K562 (cell line): ENCODE data around the gene PNPLA7. TPM values are rescaled to one million over a fixed set of nuclear protein-coding genes. Genes with fewer than 3 reads are reported as not detected.

Experiments used
- BCOR ChIP-seq: fragments of 450-650 bp; IDR thresholded peaks from 2 replicates; pipeline ENCODE4 v1.6.1; 2016
- CREB3 ChIP-seq: fragments of 450-650 bp; conservative IDR thresholded peaks from 2 replicates; pipeline ENCODE4 v1.6.1; 2016; ENCODE audit warnings: missing genetic modification characterization, low read depth, mild to moderate bottlenecking, missing compliant biosample characterization, moderate library complexity
- CSDE1 ChIP-seq, 2 experiments: fragments of 450-650 bp; IDR thresholded peaks; 2 replicates each; pipeline ENCODE4 v1.6.1; 2016; ENCODE audit warnings: mild to moderate bottlenecking in 1 of 2
- ELF1 ChIP-seq: fragments of 200-800 bp; sonication (Bioruptor generic); IDR thresholded peaks from 2 replicates; pipeline ENCODE4 v1.6.1; 2016; ENCODE audit warnings: missing genetic modification characterization, missing compliant biosample characterization
- KDM2B ChIP-seq: fragments of 250-450 bp; sonication (Bioruptor Pico); IDR thresholded peaks from 2 replicates; pipeline ENCODE4 v1.8.0; 2021; ENCODE audit warnings: mild to moderate bottlenecking, moderate library complexity
- KDM4B ChIP-seq, 2 experiments: fragments of 450-650 bp in 1 of 2; sonication (generic) in 1 of 2; IDR thresholded peaks; 2 replicates each; pipeline ENCODE4 v1.6.1; 2016 to 2017; ENCODE audit warnings: borderline replicate concordance in 2 of 2, antibody characterized with exemption in 1 of 2, low read depth in 1 of 2, mild to moderate bottlenecking in 1 of 2
- MAZ ChIP-seq, 2 experiments: fragments of 450-650 bp in 1 of 2; sonication (generic) in 1 of 2; formaldehyde crosslinking; IDR thresholded peaks in 1 of 2; conservative IDR thresholded peaks in 1 of 2; 2 replicates each; pipeline versions ENCODE4 v1.4.0 to v1.5.0; 2020; ENCODE audit warnings: mild to moderate bottlenecking in 1 of 2, missing genetic modification reagents in 1 of 2
- RAD21 ChIP-seq, 2 experiments: fragments of 250-450 bp in 1 of 2; fragments of 450-650 bp in 1 of 2; sonication (Bioruptor Pico) in 1 of 2; formaldehyde crosslinking in 1 of 2; IDR thresholded peaks in 1 of 2; conservative IDR thresholded peaks in 1 of 2; 2 replicates each; pipeline versions ENCODE4 v1.4.0 to v1.8.0; 2020 to 2022; ENCODE audit warnings: mild to moderate bottlenecking in 2 of 2, moderate library complexity in 1 of 2
- RB1 ChIP-seq: fragments of 450-650 bp; IDR thresholded peaks from 2 replicates; pipeline ENCODE4 v1.6.1; 2017; ENCODE audit warnings: low read depth, mild to moderate bottlenecking
- RNF219 ChIP-seq: fragments of 250-450 bp; sonication (Bioruptor Pico); IDR thresholded peaks from 2 replicates; pipeline ENCODE4 v1.5.0; 2022; ENCODE audit warnings: mild to moderate bottlenecking
- SMC3 ChIP-seq: conservative IDR thresholded peaks from 2 replicates; pipeline ENCODE4 v1.6.1; 2011; ENCODE audit warnings: low read depth, low read length, improper control_type of control experiment; ENCODE audit not compliant: insufficient read depth
- SP1 ChIP-seq: sonication (generic); formaldehyde crosslinking; IDR thresholded peaks from 2 replicates; pipeline ENCODE4 v1.8.1; 2022; ENCODE audit warnings: mild to moderate bottlenecking, missing genetic modification reagents
- SREBF1 ChIP-seq: fragments of 150-350 bp; IDR thresholded peaks from 2 replicates; pipeline ENCODE4 v1.6.1; 2014; ENCODE audit warnings: antibody characterized with exemption, low read depth, low read length, borderline replicate concordance
- SRSF7 ChIP-seq: fragments of 200-400 bp; formaldehyde crosslinking; optimal IDR thresholded peaks from 2 replicates; pipeline ENCODE3; 2017; ENCODE audit warnings: mild to moderate bottlenecking, low read depth, low read length
- U2AF1 ChIP-seq: fragments of 200-400 bp; formaldehyde crosslinking; optimal IDR thresholded peaks from 2 replicates; pipeline ENCODE3; 2017; ENCODE audit warnings: mild to moderate bottlenecking, low read depth, low read length, moderate library complexity
- ZBTB9 ChIP-seq: fragments of 450-650 bp; formaldehyde crosslinking; IDR thresholded peaks from 2 replicates; pipeline ENCODE4 v1.4.0; 2020; ENCODE audit warnings: mild to moderate bottlenecking, moderate library complexity
- ZMIZ1 ChIP-seq, 2 experiments: fragments of 150-350 bp in 1 of 2; IDR thresholded peaks; 2 replicates each; pipeline ENCODE4 v1.6.1; 2012 to 2016; ENCODE audit warnings: low read depth in 2 of 2, low read length in 2 of 2, mild to moderate bottlenecking in 1 of 2, moderate library complexity in 1 of 2
- polyA plus RNA-seq, 8 experiments: library from polyadenylated mRNA; depleted of rRNA in 4 of 8; stranded (reverse) in 5 of 8; unstranded in 3 of 8; fragments of >200 nt; fragmentation: Nextera tagmentation in 2 of 8; fragmentation: Illumina TruSeq in 1 of 8; extraction: Ambion mirVana in 2 of 8; extraction: Trizol in 1 of 8; gene quantifications; 2 replicates each; pipeline versions ENCODE4 v1.2.1 to v1.2.3, GENCODE V29; 2011 to 2014; ENCODE audit warnings: inconsistent platforms in 1 of 8, missing spikeins in 1 of 8
- total RNA-seq, 7 experiments: library from RNA; depleted of rRNA in 6 of 7; stranded (reverse); fragments of >200 nt in 6 of 7; fragmentation: Illumina TruSeq in 2 of 7; extraction: Trizol in 2 of 7; gene quantifications; 2 replicates each; pipeline versions ENCODE4 v1.2.1 to v1.2.3, GENCODE V29; 2011 to 2021; ENCODE audit warnings: low replicate concordance in 1 of 7

Gene PNPLA7
- total and polyA plus RNA-seq, 9 of the 15 experiments (the other 6 are each of a cell fraction or from before 2014, with no cell fraction given): 0.01 to 0.85 (median 0.19) TPM; not detected in 1

- TF ChIP-seq RAD21 (CRISPR knock-in tag; conservative IDR thresholded peaks at IDR 0.05 in 1 of 2, IDR thresholded peaks at IDR 0.05 in 1 of 2): peak; percentile 50 to 60
- TF ChIP-seq ZMIZ1 (IDR thresholded peaks at IDR 0.05; ENCODE audit: low read depth in 2 of 2, low read length in 2 of 2): 0 out of 4 replicates have a peak, but pooled peaks of 1 of the 2 experiments have one; percentile 49
- peak; percentile 97 for TF ChIP-seq RB1
- 0 out of 2 replicates have a peak, but pooled peaks have one; percentile 10 for TF ChIP-seq BCOR
- peak; percentile 57; the same call in 1 of the 2 replicates for TF ChIP-seq ZBTB9 (CRISPR knock-in tag)
- TF ChIP-seq KDM2B (CRISPR knock-in tag): peak; percentile 63; the same call in 1 of the 2 replicates
- no peak for TF ChIP-seq SREBF1
- TF ChIP-seq RNF219: no peak
- TF ChIP-seq SP1 (CRISPR knock-in tag): peak; percentile 96
- TF ChIP-seq SMC3: 0 out of 2 replicates have a peak, but pooled peaks have one; percentile 22
- TF ChIP-seq SRSF7: no peak
- TF ChIP-seq CREB3: no peak
- peak; percentile 98 to 100 for TF ChIP-seq MAZ (CRISPR knock-in tag; conservative IDR thresholded peaks at IDR 0.05 in 1 of 2, IDR thresholded peaks at IDR 0.05 in 1 of 2)
- TF ChIP-seq KDM4B (IDR thresholded peaks at IDR 0.05; ENCODE audit: borderline replicate concordance in 2 of 2, low read depth in 1 of 2): peak in 1 of 2 experiments; percentile 60; a peak in 1 of 4 replicates
- peak; percentile 95 for TF ChIP-seq U2AF1
- peak; percentile 79 for TF ChIP-seq ELF1
- no peak for TF ChIP-seq CSDE1 (IDR thresholded peaks at IDR 0.05)
Measured at GRCh38 chr9:137422604-137423513, 127.3 kb downstream of the PNPLA7 start, which contains the start of the genes EXD3 and NOXA1 (continued).
